Measurements from ENCODE around the gene FBN1.

FBN1 gene

GRCh38 chr15:48645558-48646330 lies at the start of gene FBN1:
Gene FBN1 (minus strand): TSS chr15:48645709. CDS start chr15:48644769, 940 bp downstream.
- DNase-seq = no peak

- no peak for DNase-seq
Observed at GRCh38 chr15:48693484-48693883, 48.0 kb upstream of the FBN1 start.

- no peak for DNase-seq
Observed at GRCh38 chr15:48688493-48688892, 43.0 kb upstream of the FBN1 start.

GRCh38 chr15:48683991-48684765 lies 38.7 kb upstream of the FBN1 start:
- no peak for DNase-seq

GRCh38 chr15:48682942-48683651 lies 37.6 kb upstream of the FBN1 start:
- no peak for DNase-seq

DNA sequence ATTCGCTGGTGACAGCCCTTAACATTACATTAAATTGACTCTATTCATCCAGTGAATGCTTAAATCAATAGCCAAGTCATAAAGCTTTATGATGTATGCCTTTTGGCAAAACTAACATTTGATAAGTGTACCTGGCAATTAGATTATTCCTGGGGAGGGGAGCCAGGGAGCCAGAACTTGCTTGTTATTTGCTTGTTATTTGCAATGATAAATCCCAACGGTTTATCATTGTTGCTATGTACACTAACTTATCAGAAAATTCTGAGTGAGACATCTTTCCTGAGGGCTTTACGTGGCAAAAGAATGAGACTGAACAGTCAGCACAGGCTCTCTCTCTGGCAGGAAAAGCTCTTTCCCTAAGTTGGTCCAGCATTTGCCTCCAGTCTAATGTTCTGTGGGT lies 35.8 kb upstream of the FBN1 start:
- no peak for DNase-seq

- no peak for DNase-seq
Observed at GRCh38 chr15:48680841-48681240, 35.3 kb upstream of the FBN1 start.

DNA sequence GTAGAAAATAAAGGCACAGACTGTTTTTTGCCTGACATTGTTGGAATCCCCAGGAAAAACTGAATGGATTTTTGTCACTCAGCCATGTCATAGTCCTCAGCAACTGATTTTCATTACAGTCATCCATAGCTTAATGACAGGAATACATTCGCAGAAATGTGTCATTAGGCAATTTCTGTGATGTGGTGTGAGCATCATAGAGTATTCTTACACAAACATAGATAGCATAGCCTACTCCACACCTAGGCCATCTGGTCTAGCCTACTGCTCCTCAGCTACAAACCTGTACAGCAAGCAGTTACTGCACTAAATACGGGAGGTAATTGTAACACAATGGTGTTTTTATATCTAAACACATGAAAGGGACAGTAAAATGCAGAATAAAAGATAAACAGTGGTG lies 34.4 kb upstream of the FBN1 start:
- no peak for DNase-seq

DNA sequence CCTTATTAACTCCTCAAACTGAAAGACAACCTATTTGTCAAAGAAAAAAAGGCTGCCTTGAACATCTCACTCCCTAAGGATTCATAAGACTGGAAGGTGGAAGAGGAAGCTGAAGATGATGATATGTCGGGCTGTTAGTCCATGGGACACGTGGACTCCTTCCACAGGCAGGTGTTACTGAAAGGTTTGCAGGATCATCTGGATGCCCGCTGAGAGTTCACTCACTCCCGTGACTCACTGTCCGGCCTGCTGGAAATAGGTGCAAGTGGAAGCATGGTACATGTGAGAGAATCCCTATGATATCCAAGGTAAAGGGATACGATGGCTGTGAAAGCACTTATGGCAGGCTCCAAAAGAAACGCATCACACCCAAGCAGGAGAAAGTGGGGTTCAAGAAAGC lies 33.3 kb upstream of the FBN1 start:
- DNase-seq = no peak

DNA sequence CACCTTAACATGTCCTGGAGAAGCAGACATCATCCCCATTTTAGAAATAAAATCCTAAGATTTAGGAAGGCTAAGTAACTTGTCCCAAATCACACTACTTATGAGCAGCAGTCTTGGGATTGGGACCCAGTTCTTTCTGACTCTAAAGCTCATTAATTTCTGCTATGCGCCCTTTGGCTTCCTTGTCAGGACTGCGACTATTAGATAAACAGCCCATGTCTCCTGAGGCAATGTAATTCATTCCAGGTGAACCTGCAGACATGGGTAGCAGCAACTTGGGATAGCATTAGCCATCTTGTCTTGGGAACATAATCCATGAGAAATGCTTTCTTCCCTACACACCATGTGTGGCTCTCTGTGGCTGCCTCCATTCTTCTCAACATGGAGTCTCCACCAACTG lies 32.3 kb upstream of the FBN1 start:
- DNase-seq = no peak

GRCh38 chr15:48675436-48675835 lies 29.9 kb upstream of the FBN1 start:
- DNase-seq = no peak

DNA sequence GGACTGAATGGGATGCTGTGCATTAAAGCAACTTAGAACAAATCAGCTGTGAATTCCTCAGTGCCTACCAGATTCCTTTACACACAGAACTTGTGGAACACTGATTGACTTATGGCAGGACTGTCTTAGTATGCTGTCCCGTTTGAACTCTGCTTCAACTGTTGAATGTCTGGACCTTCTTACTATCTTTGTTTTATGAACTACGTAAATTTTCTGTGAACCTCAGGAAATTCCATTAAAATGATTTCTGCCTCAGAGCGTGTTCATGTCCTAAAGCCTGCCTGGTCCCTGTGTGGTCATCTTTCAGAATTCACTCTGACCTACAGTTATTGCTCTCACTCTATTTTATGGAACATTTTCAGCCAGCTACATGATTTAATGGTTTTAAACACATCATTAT lies 29.4 kb upstream of the FBN1 start:
- DNase-seq = no peak

DNA sequence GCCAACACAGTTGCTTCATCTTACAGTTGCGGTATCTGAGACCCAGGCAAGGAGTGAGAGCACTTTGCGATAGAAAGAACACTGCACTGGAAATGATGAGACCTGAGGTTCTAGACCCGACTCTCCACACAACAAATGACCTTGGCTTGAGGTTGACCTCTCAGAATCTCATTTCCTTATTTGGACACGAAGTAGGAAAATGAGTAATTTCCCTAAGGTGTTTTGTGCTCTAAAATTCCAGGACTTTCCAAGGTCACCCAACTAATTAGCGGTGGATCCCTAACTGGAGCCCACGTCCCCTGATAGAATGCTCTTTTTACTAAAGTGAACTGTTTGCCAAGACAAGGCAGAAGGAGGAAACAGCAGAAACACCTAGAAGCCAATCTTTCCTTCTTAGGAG lies 26.7 kb upstream of the FBN1 start:
- DNase-seq = no peak

- no peak for DNase-seq
Observed at GRCh38 chr15:48671103-48672022, 25.9 kb upstream of the FBN1 start.

DNA sequence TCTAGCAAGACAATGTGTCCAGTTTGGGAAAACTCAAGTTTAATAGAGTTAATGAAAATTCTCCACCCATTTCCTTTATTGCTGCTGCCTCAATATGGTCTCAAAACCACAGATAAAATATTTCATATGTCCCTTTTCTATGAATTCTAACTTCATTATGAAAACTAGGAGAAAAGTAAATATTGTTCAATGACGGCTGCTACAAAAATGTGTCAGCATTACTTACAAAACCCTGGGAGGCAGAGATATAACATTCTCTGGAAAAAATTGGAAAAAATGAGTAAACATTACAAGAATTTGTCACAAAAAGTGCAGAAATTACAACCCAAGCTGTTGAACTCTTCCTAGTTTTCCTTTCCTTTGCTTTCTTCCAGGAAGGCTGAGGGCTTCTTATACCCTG lies 22.2 kb upstream of the FBN1 start:
- DNase-seq = no peak

- no peak for DNase-seq
Observed at GRCh38 chr15:48664436-48664835, 18.9 kb upstream of the FBN1 start.

- no peak for DNase-seq
Observed at GRCh38 chr15:48657950-48658591, 12.6 kb upstream of the FBN1 start.

GRCh38 chr15:48654801-48655200 lies 9.3 kb upstream of the FBN1 start:
- DNase-seq = no peak

- no peak for DNase-seq
Observed at GRCh38 chr15:48653913-48654670, 8.6 kb upstream of the FBN1 start.

DNA sequence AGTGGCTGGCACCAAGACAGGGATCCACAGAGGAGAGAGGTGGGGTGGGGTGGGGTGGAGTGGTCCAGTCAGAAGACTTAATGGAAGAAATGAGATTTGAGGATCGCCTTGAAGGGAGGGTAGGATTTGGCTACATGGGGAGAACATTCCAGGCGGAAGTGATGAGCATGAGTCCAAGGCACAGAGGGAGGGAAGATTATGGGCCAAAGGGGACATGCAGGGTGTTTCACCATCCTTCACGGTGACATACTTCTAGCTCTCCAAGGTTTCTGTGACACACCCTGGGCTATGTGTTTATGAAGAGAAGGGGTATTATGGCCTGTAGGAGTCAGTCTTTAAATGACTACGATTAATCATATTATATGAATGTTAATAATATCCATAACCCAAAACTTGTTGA lies 7.7 kb upstream of the FBN1 start:
- DNase-seq = no peak

DNA sequence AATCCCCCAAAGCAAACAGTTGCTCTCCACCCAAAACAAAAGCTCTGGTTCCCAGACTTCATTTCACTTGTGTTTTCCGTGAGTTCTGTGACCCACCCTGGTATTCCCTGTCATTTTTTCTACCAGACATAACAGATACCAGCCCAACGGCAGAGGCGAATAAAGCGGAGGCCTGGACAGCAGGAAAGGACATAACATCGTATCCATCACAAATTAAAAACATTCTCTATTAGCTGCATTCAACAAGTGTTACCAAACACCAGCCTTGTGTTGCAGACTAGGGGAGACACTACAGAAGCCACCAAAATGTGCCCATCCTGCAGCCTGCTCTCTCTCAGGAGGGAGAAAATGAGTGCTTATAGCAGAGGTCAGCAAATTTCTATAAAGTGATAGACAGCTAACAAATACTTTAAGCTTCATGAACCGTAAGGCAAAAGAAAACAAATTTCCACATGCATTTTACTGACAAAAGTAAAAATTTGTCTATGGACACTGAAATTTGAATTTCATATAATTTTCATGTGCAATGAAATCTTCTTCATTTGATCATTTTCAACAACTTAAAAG lies 7.1 kb upstream of the FBN1 start:
- DNase-seq = no peak
